ENCODE results near the gene SHC1. TPM values are rescaled to one million over a fixed set of nuclear protein-coding genes. Genes with fewer than 3 reads are reported as not detected.

SHC1 gene
- total RNA-seq, 1 experiment from 2014 or later = 199 TPM

DNA sequence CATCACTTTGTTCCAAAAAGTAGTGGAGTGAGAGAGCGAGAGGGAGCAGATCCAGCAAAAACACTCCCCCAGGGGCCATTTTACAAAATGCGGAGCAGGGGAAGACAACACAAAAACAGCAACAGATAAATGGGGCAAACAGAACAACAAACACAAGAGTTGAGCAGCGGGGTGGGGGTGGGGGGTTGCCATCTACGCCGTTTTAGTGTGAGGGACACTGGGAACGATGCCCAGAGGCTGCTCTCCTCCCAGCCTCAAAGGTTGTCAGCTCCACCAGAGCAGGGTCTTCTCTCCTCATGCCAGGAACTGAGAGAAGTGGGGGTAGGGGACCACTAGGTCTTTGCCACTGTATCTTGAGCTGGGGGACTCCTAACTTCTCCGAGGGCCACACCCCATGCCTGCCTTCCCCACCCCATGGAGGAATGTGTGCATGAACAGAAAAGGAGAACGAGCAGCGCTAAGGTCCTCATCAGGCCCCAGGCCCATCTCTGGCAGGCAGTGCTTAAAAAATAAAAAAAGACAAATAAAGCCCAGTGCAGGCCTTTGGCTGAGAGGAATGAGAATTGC lies 13.4 kb downstream of the SHC1 start:
- Mint-ChIP-seq H3K27me3 (ENCODE audit: low read depth) (no peaks in the 10 kb centered on the region), H3K4me1 (peaks cover 56% of the 10 kb centered on the region), H3K27ac (0 out of 2 replicates have a peak overlapping the region, but pooled peaks have one; percentile 9), H3K4me3 (peak overlapping the region; percentile 97), H3K36me3 (peaks cover 13% of the 10 kb centered on the region), H3K9me3 (no peaks in the 10 kb centered on the region)
- POLR2A ChIA-PET = interaction anchor here (0.8 to 4.6 kb wide), 7 partner anchors 10 to 237 kb away, joined by 3 to 66 read pairs (median 8); partner anchors contain the start of genes CKS1B, FLAD1, PMVK and SHC1
- DNase-seq (ENCODE audit: low spot score) (no peak), ATAC-seq (no peak)
- CTCF ChIA-PET = interaction anchor here (0.6 to 3.8 kb wide), 13 partner anchors 15 to 134 kb away, joined by 3 to 77 read pairs (median 4); partner anchors contain the start of genes LENEP, PMVK and SHC1
- TF ChIP-seq TP53 (CRISPR knock-in tag; IDR thresholded peaks at IDR 0.05) (no peak), ZNF263 (CRISPR knock-in tag; IDR thresholded peaks at IDR 0.05; ENCODE audit: low read depth) (no peak)

DNA sequence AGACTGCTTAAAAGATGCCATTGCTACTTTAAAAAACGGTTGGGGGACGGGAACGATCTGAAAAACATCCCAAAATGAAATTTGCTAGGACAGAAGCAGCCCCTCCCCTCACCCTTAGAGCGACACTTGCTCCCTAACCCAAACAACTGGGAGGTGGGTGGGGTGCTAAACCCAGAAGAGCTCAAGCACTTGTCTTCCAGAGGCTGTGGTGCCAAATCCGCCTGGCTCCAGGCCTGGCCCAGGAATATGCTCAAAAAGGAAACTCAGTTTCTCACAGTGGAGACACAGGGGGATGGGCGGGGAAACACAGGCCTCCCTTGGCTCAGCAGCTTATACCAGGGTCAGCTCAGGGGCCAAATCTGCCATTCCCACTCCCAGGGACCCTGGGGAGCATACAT lies 14.0 kb downstream of the SHC1 start:
- Mint-ChIP-seq H3K27ac (peak overlapping the region; percentile 99; the same call in 1 of the 2 replicates), H3K9me3 (no peaks in the 10 kb centered on the region), H3K27me3 (ENCODE audit: low read depth) (no peaks in the 10 kb centered on the region), H3K4me3 (peak overlapping the region; percentile 97), H3K4me1 (peaks cover 56% of the 10 kb centered on the region), H3K36me3 (peaks cover 13% of the 10 kb centered on the region)
- ATAC-seq = peak; percentile 17
- POLR2A ChIA-PET = interaction anchor here (0.8 to 4.6 kb wide), 10 partner anchors 11 to 237 kb away, joined by 3 to 66 read pairs (median 5); partner anchors contain the start of genes CKS1B, FLAD1, KCNN3 and PMVK
- CTCF ChIA-PET = interaction anchor here (0.6 to 3.8 kb wide), 27 partner anchors 15 to 410 kb away, joined by 3 to 77 read pairs (median 4); partner anchors contain the start of genes ADAM15, KRTCAP2, LENEP and PMVK
- TF ChIP-seq PRRX2 (CRISPR knock-in tag; IDR thresholded peaks at IDR 0.05) = no peak
- TF ChIP-seq NFYB (CRISPR knock-in tag; conservative IDR thresholded peaks at IDR 0.05; ENCODE audit: low read depth) = no peak
- TF ChIP-seq EMX1 (CRISPR knock-in tag; IDR thresholded peaks at IDR 0.05) = 0 out of 2 replicates have a peak, but pooled peaks have one; percentile 35
- TF ChIP-seq FOXJ3 (CRISPR knock-in tag; IDR thresholded peaks at IDR 0.05; ENCODE audit: borderline replicate concordance) = no peak
- no peak for DNase-seq (ENCODE audit: low spot score)

DNA sequence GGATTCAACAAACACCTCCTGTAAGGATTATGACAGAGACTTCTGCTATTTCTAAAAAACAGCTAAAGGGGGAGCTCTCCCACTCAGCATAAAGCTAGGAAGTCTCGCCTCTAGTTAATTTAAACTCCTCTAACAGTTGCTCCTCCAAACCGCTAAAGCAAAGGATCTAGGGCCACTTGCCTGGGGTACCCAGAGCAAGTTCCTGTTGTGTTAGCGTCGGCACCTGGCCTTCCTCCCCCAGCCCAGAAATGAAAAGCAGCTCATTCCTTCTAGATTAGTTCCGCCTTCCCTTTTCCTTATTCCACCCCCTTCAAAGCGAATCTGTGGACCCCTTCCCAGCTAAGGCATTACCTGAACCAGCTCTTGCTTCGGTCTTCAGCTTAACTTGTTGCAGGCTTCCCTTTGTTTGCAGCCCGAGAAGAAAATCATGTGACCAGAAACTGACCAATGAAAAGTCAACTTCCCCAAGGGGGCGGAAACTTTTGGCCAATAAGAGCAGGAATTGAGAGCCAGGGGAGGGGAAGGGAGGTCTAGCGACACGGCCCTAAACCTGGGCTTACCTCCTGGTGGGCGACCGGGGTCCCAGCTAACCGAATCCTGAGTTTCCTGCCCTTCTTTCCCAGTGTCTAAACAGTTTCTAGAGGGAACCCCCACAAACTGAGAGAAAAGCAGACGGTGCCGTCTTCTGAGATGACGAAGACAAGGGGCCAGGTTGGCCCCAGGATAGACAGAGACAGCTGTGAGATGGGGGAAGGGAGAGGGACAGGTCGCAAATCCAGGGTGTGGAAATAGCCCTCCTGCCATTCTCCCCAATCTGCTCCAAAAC lies 14.6 kb downstream of the SHC1 start, which contains the start of gene PBXIP1:
Gene PBXIP1 (minus strand): TSS at position 382 of the 826 bp plus-strand sequence. CDS start 2,378 bp downstream, outside the sequence.
- H3K27ac Mint-ChIP-seq = peak within 1 kb of the TSS; percentile 99
- ATAC-seq = peak; percentile 87
- POLR2A ChIA-PET = interaction anchor here (0.8 to 4.6 kb wide), 10 partner anchors 10 to 238 kb away, joined by 3 to 66 read pairs (median 5); partner anchors contain the start of genes CKS1B, FLAD1, KCNN3 and PMVK
- peaks cover 13% of the 10 kb centered on the region for H3K36me3 Mint-ChIP-seq
- peak; percentile 85 for DNase-seq (ENCODE audit: low spot score)
- H3K27me3 Mint-ChIP-seq (ENCODE audit: low read depth) = no peaks in the 10 kb centered on the region
- peaks cover 53% of the 10 kb centered on the region for H3K4me1 Mint-ChIP-seq
- H3K4me3 Mint-ChIP-seq = peak within 1 kb of the TSS; percentile 97
- no peaks in the 10 kb centered on the region for H3K9me3 Mint-ChIP-seq
- CTCF ChIA-PET = interaction anchor here (0.6 to 3.8 kb wide), 31 partner anchors 15 to 409 kb away, joined by 3 to 77 read pairs (median 4); partner anchors contain the start of genes ADAM15, FLAD1, KRTCAP2 and LENEP
- TF ChIP-seq OVOL2 (CRISPR knock-in tag; IDR thresholded peaks at IDR 0.05; ENCODE audit: borderline replicate concordance) (no peak), SMAD4 (CRISPR knock-in tag; IDR thresholded peaks at IDR 0.05) (no peak), NFATC4 (CRISPR knock-in tag; IDR thresholded peaks at IDR 0.05) (no peak), ELF4 (CRISPR knock-in tag; IDR thresholded peaks at IDR 0.05; ENCODE audit: low read depth) (no peak), RORB (CRISPR knock-in tag; IDR thresholded peaks at IDR 0.05) (no peak), NFYB (CRISPR knock-in tag; conservative IDR thresholded peaks at IDR 0.05; ENCODE audit: low read depth) (peak; percentile 58; the same call in 1 of the 2 replicates), ZNF671 (CRISPR knock-in tag; IDR thresholded peaks at IDR 0.05) (no peak), JUN (CRISPR knock-in tag; IDR thresholded peaks at IDR 0.05) (no peak), FOXK1 (CRISPR knock-in tag; IDR thresholded peaks at IDR 0.05) (0 out of 2 replicates have a peak, but pooled peaks have one; percentile 40)
- TF ChIP-seq, protein P1, sequence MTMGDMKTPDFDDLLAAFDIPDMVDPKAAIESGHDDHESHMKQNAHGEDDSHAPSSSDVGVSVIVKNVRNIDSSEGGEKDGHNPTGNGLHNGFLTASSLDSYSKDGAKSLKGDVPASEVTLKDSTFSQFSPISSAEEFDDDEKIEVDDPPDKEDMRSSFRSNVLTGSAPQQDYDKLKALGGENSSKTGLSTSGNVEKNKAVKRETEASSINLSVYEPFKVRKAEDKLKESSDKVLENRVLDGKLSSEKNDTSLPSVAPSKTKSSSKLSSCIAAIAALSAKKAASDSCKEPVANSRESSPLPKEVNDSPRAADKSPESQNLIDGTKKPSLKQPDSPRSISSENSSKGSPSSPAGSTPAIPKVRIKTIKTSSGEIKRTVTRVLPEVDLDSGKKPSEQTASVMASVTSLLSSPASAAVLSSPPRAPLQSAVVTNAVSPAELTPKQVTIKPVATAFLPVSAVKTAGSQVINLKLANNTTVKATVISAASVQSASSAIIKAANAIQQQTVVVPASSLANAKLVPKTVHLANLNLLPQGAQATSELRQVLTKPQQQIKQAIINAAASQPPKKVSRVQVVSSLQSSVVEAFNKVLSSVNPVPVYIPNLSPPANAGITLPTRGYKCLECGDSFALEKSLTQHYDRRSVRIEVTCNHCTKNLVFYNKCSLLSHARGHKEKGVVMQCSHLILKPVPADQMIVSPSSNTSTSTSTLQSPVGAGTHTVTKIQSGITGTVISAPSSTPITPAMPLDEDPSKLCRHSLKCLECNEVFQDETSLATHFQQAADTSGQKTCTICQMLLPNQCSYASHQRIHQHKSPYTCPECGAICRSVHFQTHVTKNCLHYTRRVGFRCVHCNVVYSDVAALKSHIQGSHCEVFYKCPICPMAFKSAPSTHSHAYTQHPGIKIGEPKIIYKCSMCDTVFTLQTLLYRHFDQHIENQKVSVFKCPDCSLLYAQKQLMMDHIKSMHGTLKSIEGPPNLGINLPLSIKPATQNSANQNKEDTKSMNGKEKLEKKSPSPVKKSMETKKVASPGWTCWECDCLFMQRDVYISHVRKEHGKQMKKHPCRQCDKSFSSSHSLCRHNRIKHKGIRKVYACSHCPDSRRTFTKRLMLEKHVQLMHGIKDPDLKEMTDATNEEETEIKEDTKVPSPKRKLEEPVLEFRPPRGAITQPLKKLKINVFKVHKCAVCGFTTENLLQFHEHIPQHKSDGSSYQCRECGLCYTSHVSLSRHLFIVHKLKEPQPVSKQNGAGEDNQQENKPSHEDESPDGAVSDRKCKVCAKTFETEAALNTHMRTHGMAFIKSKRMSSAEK (CRISPR knock-in tag; IDR thresholded peaks at IDR 0.05; ENCODE audit: borderline replicate concordance) = no peak
- TF ChIP-seq, protein P2, sequence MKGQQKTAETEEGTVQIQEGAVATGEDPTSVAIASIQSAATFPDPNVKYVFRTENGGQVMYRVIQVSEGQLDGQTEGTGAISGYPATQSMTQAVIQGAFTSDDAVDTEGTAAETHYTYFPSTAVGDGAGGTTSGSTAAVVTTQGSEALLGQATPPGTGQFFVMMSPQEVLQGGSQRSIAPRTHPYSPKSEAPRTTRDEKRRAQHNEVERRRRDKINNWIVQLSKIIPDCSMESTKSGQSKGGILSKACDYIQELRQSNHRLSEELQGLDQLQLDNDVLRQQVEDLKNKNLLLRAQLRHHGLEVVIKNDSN (CRISPR knock-in tag; IDR thresholded peaks at IDR 0.05) = peak; percentile 86
- TF ChIP-seq, protein P3, sequence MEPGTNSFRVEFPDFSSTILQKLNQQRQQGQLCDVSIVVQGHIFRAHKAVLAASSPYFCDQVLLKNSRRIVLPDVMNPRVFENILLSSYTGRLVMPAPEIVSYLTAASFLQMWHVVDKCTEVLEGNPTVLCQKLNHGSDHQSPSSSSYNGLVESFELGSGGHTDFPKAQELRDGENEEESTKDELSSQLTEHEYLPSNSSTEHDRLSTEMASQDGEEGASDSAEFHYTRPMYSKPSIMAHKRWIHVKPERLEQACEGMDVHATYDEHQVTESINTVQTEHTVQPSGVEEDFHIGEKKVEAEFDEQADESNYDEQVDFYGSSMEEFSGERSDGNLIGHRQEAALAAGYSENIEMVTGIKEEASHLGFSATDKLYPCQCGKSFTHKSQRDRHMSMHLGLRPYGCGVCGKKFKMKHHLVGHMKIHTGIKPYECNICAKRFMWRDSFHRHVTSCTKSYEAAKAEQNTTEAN (CRISPR knock-in tag; IDR thresholded peaks at IDR 0.05) = no peak
- TF ChIP-seq, protein P4, sequence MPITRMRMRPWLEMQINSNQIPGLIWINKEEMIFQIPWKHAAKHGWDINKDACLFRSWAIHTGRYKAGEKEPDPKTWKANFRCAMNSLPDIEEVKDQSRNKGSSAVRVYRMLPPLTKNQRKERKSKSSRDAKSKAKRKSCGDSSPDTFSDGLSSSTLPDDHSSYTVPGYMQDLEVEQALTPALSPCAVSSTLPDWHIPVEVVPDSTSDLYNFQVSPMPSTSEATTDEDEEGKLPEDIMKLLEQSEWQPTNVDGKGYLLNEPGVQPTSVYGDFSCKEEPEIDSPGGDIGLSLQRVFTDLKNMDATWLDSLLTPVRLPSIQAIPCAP (CRISPR knock-in tag; IDR thresholded peaks at IDR 0.05) = no peak
- TF ChIP-seq, protein P5, sequence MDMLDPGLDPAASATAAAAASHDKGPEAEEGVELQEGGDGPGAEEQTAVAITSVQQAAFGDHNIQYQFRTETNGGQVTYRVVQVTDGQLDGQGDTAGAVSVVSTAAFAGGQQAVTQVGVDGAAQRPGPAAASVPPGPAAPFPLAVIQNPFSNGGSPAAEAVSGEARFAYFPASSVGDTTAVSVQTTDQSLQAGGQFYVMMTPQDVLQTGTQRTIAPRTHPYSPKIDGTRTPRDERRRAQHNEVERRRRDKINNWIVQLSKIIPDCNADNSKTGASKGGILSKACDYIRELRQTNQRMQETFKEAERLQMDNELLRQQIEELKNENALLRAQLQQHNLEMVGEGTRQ (CRISPR knock-in tag; IDR thresholded peaks at IDR 0.05) = peak; percentile 91
